Mesothelial cell of epicardium (in vitro differentiated cells): ENCODE measurements around the gene MAST1. TPM values are rescaled to one million over a fixed set of nuclear protein-coding genes. Genes with fewer than 3 reads are reported as not detected.

Experiments
- DNase-seq, 2 experiments: peaks; one replicate each; pipeline ENCODE4 v3.0.0; 2021; ENCODE audit warnings: low spot score in 2 of 2; ENCODE audit not compliant: unreplicated experiment in 2 of 2
- H3K27ac Mint-ChIP-seq: 2 replicates; pipeline ENCODE4 v1.8.0; 2021; ENCODE audit warnings: mixed read lengths
- H3K27me3 Mint-ChIP-seq: 2 replicates; pipeline ENCODE4 v1.8.0; 2021; ENCODE audit warnings: low read depth, mixed read lengths
- H3K36me3 Mint-ChIP-seq: 2 replicates; pipeline ENCODE4 v1.8.0; 2021; ENCODE audit warnings: mixed read lengths
- H3K4me1 Mint-ChIP-seq: 2 replicates; pipeline ENCODE4 v1.8.0; 2021; ENCODE audit warnings: mixed read lengths
- H3K4me3 Mint-ChIP-seq: 2 replicates; pipeline ENCODE4 v1.8.0; 2021; ENCODE audit warnings: mild to moderate bottlenecking, moderate library complexity, mixed read lengths
- H3K9me3 Mint-ChIP-seq: 2 replicates; pipeline ENCODE4 v1.8.0; 2021; ENCODE audit warnings: mixed read lengths
- CTCF ChIP-seq: fragments of 200-600 bp; sonication (generic); IDR thresholded peaks from one replicate; pipeline ENCODE4 v1.5.0; 2021; ENCODE audit warnings: antibody characterized with exemption; ENCODE audit not compliant: unreplicated experiment
- total RNA-seq: library from RNA; stranded (reverse); gene quantifications from 3 replicates; pipeline ENCODE4 v1.2.1, GENCODE V29; 2021

MAST1 gene
- total RNA-seq, 1 donor from 2014 or later: 4.0 TPM

GRCh38 chr19:12791345-12792050 lies 46.8 kb upstream of the MAST1 start, which contains the start of gene JUNB:
TSS of gene JUNB (plus strand) at chr19:12791486. CDS start at chr19:12791772, 286 bp downstream.
- peak; percentile 89 to 95 for DNase-seq
- Mint-ChIP-seq H3K4me1 (peaks cover 39% of the 10 kb centered on the region), H3K4me3 (peak within 1 kb of the TSS; percentile 93), H3K36me3 (peaks cover under 1% of the 10 kb centered on the region), H3K27me3 (no peaks in the 10 kb centered on the region), H3K9me3 (no peaks in the 10 kb centered on the region), H3K27ac (peak within 1 kb of the TSS; percentile 98)
- no peak for TF ChIP-seq CTCF

GRCh38 chr19:12792051-12792852 lies 46.1 kb upstream of the MAST1 start:
- Mint-ChIP-seq H3K9me3 (no peaks in the 10 kb centered on the region), H3K27me3 (no peaks in the 10 kb centered on the region), H3K4me3 (peak overlapping the region; percentile 93), H3K36me3 (peaks cover 2% of the 10 kb centered on the region), H3K27ac (peak overlapping the region; percentile 99), H3K4me1 (peaks cover 41% of the 10 kb centered on the region)
- DNase-seq: peak in 1 of 2 experiments; percentile 57
- TF ChIP-seq CTCF: no peak

- DNase-seq: no peak
- Mint-ChIP-seq H3K27me3 (no peaks in the 10 kb centered on the region), H3K27ac (peak overlapping the region; percentile 99), H3K36me3 (peaks cover 2% of the 10 kb centered on the region), H3K4me3 (peak overlapping the region; percentile 93), H3K9me3 (no peaks in the 10 kb centered on the region), H3K4me1 (peaks cover 40% of the 10 kb centered on the region)
- TF ChIP-seq CTCF: no peak
Observed at GRCh38 chr19:12792853-12793289, 45.4 kb upstream of the MAST1 start.

GRCh38 chr19:12793290-12794195 lies 44.8 kb upstream of the MAST1 start:
- Mint-ChIP-seq H3K4me1 (peaks cover 33% of the 10 kb centered on the region), H3K27me3 (no peaks in the 10 kb centered on the region), H3K9me3 (no peaks in the 10 kb centered on the region), H3K4me3 (peak overlapping the region; percentile 93), H3K27ac (peak overlapping the region; percentile 99), H3K36me3 (peaks cover 2% of the 10 kb centered on the region)
- DNase-seq: peak; percentile 94 to 96
- no peak for TF ChIP-seq CTCF

GRCh38 chr19:12794196-12794941 lies 43.9 kb upstream of the MAST1 start:
- no peaks in the 10 kb centered on the region for H3K9me3 Mint-ChIP-seq
- H3K4me1 Mint-ChIP-seq: peaks cover 25% of the 10 kb centered on the region
- no peaks in the 10 kb centered on the region for H3K27me3 Mint-ChIP-seq
- peak overlapping the region; percentile 93 for H3K27ac Mint-ChIP-seq
- H3K4me3 Mint-ChIP-seq: peak overlapping the region; percentile 55
- no peak for TF ChIP-seq CTCF
- peaks cover 2% of the 10 kb centered on the region for H3K36me3 Mint-ChIP-seq
- DNase-seq: no peak
